ENCODE measurements around the gene LPAR3.

Gene LPAR3

DNA sequence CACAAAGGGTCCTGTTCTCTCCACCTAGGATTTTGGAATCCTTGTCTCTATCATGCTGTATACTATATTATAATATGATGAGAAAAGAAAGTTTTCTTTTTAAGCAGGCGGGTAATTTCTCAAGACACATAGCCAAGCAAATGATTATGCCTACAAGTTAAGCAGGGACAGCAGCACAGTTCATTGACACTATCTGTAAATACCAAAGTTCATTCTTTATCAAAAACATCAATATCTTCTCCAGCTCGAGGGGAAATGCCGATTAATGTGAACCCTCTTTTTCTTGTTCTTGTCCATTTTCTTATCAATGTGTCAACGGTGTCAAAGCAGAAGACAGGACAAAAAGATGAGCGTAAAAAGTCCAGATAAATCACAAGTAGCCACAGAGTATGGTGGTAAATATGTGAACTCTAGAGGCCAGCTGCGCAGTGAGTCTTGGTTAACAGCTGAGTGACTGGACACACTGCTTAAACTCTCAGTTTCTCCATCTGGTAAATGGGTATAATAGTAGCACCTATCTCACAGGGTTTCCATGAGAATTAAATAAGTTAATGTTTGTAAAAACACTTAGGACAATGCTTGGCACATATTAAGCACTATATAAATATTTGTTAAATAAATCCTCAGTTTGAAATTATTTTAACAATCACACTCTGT, 30.9 kb downstream of the LPAR3 start:
- no peak overlapping the region for H3K4me3 ChIP-seq (ENCODE audit: control insufficient read depth, low read depth, low read length)
- TF ChIP-seq CTCF (conservative IDR thresholded peaks at IDR 0.05; ENCODE audit: control insufficient read depth, insufficient read depth, low read depth, low read length): no peak
- no peak for DNase-seq (ENCODE audit: low read depth)

GRCh38 chr1:84861516-84861915, 31.5 kb downstream of the LPAR3 start:
- DNase-seq (ENCODE audit: low read depth): no peak
- TF ChIP-seq CTCF (conservative IDR thresholded peaks at IDR 0.05; ENCODE audit: control insufficient read depth, insufficient read depth, low read depth, low read length): no peak
- no peak overlapping the region for H3K4me3 ChIP-seq (ENCODE audit: control insufficient read depth, low read depth, low read length)

DNA sequence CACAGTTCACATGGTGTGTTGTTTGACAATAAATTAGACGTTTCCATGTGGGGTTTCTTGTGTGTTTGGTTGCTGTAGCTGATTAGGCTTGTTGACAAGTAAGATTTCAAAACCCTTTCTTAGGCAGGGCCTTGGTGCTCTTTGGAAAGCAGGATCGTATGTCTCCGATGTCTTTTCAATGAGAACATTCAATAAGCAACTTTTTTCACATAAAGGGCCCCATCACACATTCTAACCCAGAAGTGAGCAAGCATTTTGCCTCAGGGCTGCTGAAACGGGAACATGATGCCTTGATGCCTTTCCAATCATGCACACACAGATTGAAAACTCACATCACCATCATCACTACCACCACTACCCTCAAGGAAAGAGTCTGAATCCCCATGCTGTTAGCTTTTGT, 33.1 kb downstream of the LPAR3 start:
- TF ChIP-seq CTCF (conservative IDR thresholded peaks at IDR 0.05; ENCODE audit: control insufficient read depth, insufficient read depth, low read depth, low read length): no peak
- DNase-seq (ENCODE audit: low read depth): no peak
- H3K4me3 ChIP-seq (ENCODE audit: control insufficient read depth, low read depth, low read length): no peak overlapping the region

DNA sequence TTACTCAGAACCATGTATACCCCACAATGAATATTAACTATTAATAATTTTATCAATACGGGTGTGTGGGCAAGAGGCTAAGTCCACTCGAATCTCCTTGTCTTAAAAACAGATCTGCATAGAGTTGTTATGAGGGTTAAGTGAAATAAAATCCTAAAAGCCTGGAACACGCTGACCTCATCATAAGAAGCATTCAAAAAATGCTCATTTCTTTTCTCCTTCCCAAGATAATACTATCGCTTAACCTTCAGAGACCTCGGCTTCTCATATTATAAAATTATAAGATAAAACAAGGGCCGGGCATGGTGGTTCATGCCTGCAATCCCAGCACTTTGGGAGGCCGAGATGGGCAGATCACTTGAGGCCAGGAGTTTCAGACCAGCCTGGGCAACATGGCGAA, 35.1 kb downstream of the LPAR3 start:
- DNase-seq (ENCODE audit: low read depth): no peak
- no peak overlapping the region for H3K4me3 ChIP-seq (ENCODE audit: control insufficient read depth, low read depth, low read length)
- TF ChIP-seq CTCF (conservative IDR thresholded peaks at IDR 0.05; ENCODE audit: control insufficient read depth, insufficient read depth, low read depth, low read length): no peak

DNA sequence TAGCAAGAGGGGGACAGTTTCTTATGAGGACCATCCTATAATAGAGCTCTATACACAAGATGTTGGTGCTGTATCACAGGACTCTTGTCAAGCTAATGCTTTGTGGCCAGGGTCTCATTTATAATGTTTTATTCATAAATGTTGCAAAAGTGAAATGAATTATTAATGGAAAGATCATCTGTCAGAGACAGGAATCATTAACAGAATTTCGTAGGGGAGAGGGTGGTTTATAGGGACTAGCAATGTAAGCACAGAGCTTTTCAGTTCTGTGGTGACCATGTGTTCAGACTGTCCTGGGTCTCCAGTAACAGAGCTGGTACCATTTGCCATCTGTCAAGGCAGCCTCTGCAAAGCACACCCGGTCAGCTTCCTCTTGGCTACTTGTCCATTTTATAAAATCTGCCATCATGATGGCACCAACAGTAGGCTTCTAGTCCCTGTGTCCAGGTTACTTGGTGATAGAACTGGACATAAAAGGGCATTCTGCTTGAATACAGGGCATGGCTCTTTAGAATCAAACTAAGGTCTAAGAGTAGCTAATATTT, 36.2 kb downstream of the LPAR3 start:
- DNase-seq (ENCODE audit: low read depth): no peak

GRCh38 chr1:84855691-84856630, 37.0 kb downstream of the LPAR3 start:
- no peak for TF ChIP-seq CTCF (conservative IDR thresholded peaks at IDR 0.05; ENCODE audit: control insufficient read depth, insufficient read depth, low read depth, low read length)
- no peak overlapping the region for H3K4me3 ChIP-seq (ENCODE audit: control insufficient read depth, low read depth, low read length)
- no peak for DNase-seq (ENCODE audit: low read depth)

More for the DNA sequence above, 36.2 kb downstream of the LPAR3 start:
- no peak overlapping the region for H3K4me3 ChIP-seq (ENCODE audit: control insufficient read depth, low read depth, low read length)
- TF ChIP-seq CTCF (conservative IDR thresholded peaks at IDR 0.05; ENCODE audit: control insufficient read depth, insufficient read depth, low read depth, low read length): no peak
